ENCODE results near the gene MAGEE1.

MAGEE1 gene

GRCh38 chrX:76427560-76428242 lies at the start of gene MAGEE1:
MAGEE1 (plus strand) TSS chrX:76427710; CDS start chrX:76427931, 221 bp downstream.
- DNase-seq: peak; percentile 4 to 82 (median 64)

DNA sequence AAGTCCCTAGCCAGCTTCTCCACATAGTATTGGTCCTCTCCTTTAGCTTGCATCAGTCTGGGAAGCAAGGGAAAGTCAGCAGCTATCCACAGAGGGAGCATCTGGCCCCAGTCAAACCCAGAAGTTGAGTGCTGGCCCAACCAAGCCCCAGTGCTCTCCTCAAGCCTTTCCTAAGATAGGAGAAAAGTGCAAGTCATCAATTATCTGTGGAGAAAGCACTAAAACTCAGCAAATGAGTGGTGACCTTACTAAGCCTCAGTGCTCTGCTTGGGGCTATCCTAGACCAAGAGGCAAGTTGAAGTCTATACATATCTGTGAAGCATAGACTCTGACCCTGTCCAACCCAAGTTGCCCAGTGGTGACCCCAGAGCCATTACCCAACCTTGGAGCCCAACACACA lies 28.5 kb upstream of the MAGEE1 start:
- no peak for DNase-seq

DNA sequence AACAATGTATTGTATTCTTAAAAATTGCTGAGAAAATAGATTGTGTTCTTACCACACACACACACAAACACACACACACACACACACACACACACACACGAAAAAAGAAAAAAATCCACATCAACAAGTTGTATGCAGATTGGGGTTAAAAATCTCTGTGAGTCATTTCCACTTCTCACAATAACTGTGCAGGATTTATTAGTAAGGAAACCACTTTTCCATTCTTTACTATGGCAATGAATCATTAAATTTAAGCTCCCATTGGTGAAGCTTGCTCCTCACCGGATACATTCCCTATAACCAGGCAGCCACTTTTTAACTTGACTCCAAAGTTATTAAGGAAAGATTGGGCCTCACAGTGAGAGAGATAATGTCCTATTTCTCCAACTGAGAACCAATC lies 19.7 kb upstream of the MAGEE1 start:
- DNase-seq: no peak

GRCh38 chrX:76420237-76420636 lies 7.3 kb upstream of the MAGEE1 start:
- no peak for DNase-seq

- DNase-seq: peak in 21 of 58 donors; percentile 0 to 33 (median 3)
These were observed 977 bp downstream of the MAGEE1 start for GRCh38 chrX:76428243-76429130.

DNA sequence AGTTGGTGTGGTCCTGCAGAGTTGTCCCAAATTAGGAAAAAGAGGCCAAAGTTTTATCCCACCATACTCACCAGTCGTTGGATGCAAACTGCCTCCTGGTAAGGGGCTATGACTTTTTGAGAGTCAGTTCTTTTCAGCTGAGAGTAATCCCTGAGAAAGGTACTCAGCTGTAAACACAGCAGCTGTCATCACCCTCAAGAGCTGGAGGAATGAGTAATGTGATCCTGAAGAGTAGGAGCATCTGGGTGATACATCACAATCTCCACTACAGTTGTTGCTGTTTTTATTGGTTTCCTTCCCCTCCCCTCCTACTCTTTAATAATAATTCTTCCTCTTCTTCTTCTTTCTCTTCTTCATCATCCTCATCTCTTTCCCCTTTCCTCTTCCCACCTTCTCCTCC lies 5.7 kb downstream of the MAGEE1 start:
- no peak for DNase-seq

DNA sequence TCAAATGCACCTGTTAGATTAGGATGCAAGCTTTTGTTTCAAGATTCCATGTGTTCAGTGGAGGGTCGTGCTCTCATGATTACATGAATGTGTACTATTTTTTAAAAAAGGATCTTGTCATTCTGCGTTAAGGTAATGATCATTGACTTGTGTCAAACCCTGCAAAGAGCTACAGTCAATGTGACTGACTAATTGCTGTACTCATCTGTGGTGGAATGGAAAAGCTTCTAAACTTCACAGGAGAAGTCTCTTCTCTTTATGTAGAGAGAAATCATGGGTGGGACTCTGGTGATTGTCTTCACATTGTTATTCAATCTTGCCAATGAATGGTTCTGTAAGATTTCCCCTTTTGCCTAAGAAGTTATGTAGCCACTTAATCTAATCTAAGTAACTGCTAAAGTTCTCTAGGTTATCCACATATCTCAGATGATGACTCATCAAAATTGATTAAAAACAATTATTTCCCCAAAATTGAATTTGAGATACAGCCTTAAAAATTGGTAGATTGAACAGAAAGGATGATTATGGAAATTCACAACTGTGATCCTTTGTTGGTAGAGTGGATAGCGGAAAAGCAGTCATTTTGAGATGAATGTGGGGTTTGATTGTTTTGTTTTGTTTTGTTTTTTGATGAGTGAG lies 6.7 kb downstream of the MAGEE1 start:
- DNase-seq: no peak

- no peak for DNase-seq
These were observed 11.7 kb downstream of the MAGEE1 start for GRCh38 chrX:76439188-76439587.

GRCh38 chrX:76453737-76454406 lies 26.4 kb downstream of the MAGEE1 start:
- no peak for DNase-seq

- DNase-seq: no peak
These were observed 27.0 kb downstream of the MAGEE1 start for GRCh38 chrX:76454456-76454927.

- no peak for DNase-seq
These were observed 49.8 kb downstream of the MAGEE1 start for GRCh38 chrX:76477353-76477752.
